ENCODE data around the gene ABR. TPM values are rescaled to one million over a fixed set of nuclear protein-coding genes. Genes with fewer than 3 reads are reported as not detected.
A peak's percentile ranks its signal among the peaks of the same experiment; 100 is the strongest.
"Not testable (repeated sequence)": the region's sequence is repeated elsewhere in the genome, so short reads cannot be mapped to it uniquely, and the experiment has no call there.

Gene ABR
- total RNA-seq, 4 donors from 2014 or later = 78.0 to 208 (median 106) TPM

DNA sequence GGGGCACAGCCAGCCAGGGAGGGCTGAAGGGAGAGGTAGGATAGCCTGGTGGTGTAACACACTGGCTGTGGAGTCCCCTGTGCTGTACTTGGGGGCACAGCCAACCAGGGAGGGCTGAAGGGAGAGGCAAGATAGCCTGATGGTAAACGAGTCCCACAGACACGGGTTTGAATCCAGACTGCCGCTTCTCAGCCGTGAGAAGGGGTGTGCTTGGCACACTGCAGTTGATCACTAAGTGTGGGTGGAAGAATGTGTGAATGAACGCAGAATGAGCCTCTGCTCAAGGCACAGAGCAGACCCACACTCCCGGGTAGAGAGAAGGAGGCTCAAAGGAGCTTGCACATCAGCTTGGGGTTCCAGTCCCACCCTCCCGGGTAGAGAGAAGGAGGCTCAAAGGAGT lies 111.4 kb downstream of the ABR start:
- peaks cover 83% of the 10 kb centered on the region for H3K36me3 ChIP-seq
- whole genome bisulfite sequencing = 85% methylated on average over 7 of the region's 7 CpGs
- H3K4me3 ChIP-seq = no peak overlapping the region
- H3K27me3 ChIP-seq = no peaks in the 10 kb centered on the region
- no peaks in the 10 kb centered on the region for H3K4me1 ChIP-seq
- TF ChIP-seq POLR2AphosphoS5 (IDR thresholded peaks at IDR 0.05) = no peak
- no peaks in the 10 kb centered on the region for H3K9me3 ChIP-seq
- DNase-seq (ENCODE audit: low spot score in 2 of 2) = no peak
- no peak overlapping the region for H3K27ac ChIP-seq

- Histone ChIP-seq H3K27ac (no peak overlapping the region), H3K9me3 (no peaks in the 10 kb centered on the region), H3K4me3 (no peak overlapping the region), H3K27me3 (no peaks in the 10 kb centered on the region), H3K4me1 (no peaks in the 10 kb centered on the region), H3K36me3 (peaks cover 81% of the 10 kb centered on the region)
- no peak for DNase-seq (ENCODE audit: low spot score in 2 of 2)
- TF ChIP-seq POLR2A (IDR thresholded peaks at IDR 0.05) (no peak), EP300 (IDR thresholded peaks at IDR 0.05) (no peak), POLR2AphosphoS5 (IDR thresholded peaks at IDR 0.05) (no peak)
- TF ChIP-seq, protein P1, sequence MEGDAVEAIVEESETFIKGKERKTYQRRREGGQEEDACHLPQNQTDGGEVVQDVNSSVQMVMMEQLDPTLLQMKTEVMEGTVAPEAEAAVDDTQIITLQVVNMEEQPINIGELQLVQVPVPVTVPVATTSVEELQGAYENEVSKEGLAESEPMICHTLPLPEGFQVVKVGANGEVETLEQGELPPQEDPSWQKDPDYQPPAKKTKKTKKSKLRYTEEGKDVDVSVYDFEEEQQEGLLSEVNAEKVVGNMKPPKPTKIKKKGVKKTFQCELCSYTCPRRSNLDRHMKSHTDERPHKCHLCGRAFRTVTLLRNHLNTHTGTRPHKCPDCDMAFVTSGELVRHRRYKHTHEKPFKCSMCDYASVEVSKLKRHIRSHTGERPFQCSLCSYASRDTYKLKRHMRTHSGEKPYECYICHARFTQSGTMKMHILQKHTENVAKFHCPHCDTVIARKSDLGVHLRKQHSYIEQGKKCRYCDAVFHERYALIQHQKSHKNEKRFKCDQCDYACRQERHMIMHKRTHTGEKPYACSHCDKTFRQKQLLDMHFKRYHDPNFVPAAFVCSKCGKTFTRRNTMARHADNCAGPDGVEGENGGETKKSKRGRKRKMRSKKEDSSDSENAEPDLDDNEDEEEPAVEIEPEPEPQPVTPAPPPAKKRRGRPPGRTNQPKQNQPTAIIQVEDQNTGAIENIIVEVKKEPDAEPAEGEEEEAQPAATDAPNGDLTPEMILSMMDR (IDR thresholded peaks at IDR 0.05) = no peak
- WGBS = 76% methylated on average over 10 of the region's 10 CpGs
Measured at GRCh38 chr17:1067282-1067956, 112.4 kb downstream of the ABR start.

GRCh38 chr17:1065416-1065815 lies 114.4 kb downstream of the ABR start:
- DNase-seq (ENCODE audit: low spot score in 2 of 2); H3K27ac ChIP-seq: not testable (repeated sequence)
- peaks cover 76% of the 10 kb centered on the region for H3K36me3 ChIP-seq

DNA sequence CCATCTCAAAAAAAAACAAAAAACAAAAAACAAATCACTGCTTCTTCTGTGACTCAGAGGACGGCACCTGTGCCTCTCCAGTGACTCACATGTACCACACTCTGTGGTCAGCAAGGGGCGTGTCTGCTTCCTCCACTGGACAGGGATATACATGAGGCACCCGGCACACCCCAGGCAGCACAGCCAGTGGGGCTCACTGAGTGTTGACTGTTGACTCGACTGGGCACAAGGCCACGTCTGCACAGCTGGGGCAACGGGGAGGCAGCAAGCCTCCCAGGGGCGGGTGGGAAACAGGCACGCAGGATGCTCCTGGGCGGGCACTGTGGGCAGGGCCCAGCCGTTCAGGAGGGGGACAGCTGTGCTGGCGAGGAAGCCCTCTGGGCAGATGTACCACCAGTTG lies 118.8 kb downstream of the ABR start:
- Histone ChIP-seq H3K4me3 (no peak overlapping the region), H3K27me3 (no peaks in the 10 kb centered on the region), H3K36me3 (peaks cover 70% of the 10 kb centered on the region), H3K27ac (no peak overlapping the region), H3K4me1 (peaks cover under 1% of the 10 kb centered on the region), H3K9me3 (no peaks in the 10 kb centered on the region)
- 58% methylated on average over 4 of the region's 11 CpGs for WGBS
- TF ChIP-seq POLR2A (IDR thresholded peaks at IDR 0.05) (no peak), POLR2AphosphoS5 (IDR thresholded peaks at IDR 0.05) (no peak), EP300 (IDR thresholded peaks at IDR 0.05) (no peak)
- TF ChIP-seq, protein P1 (IDR thresholded peaks at IDR 0.05) = no peak
- DNase-seq (ENCODE audit: low spot score in 2 of 2) = peak in 1 of 2 donors; percentile 87

More at GRCh38 chr17:1065416-1065815, 114.4 kb downstream of the ABR start:
- not testable (repeated sequence) for H3K27me3 ChIP-seq, H3K9me3 ChIP-seq, H3K4me3 ChIP-seq, H3K4me1 ChIP-seq
- 50% methylated on average over 2 of the region's 4 CpGs for WGBS

GRCh38 chr17:1059131-1059795 lies 120.5 kb downstream of the ABR start:
- TF ChIP-seq POLR2A (IDR thresholded peaks at IDR 0.05) = no peak
- no peak for TF ChIP-seq EP300 (IDR thresholded peaks at IDR 0.05)
- TF ChIP-seq POLR2AphosphoS5 (IDR thresholded peaks at IDR 0.05) = no peak
- TF ChIP-seq, protein P1 (IDR thresholded peaks at IDR 0.05) = no peak
- H3K27ac ChIP-seq = no peak overlapping the region
- H3K27me3 ChIP-seq = no peaks in the 10 kb centered on the region
- no peak overlapping the region for H3K4me3 ChIP-seq
- H3K9me3 ChIP-seq = no peaks in the 10 kb centered on the region
- 93% methylated on average over 12 of the region's 12 CpGs for WGBS
- no peak for DNase-seq (ENCODE audit: low spot score in 2 of 2)
- H3K4me1 ChIP-seq = peaks cover 4% of the 10 kb centered on the region
- peaks cover 76% of the 10 kb centered on the region for H3K36me3 ChIP-seq

DNA sequence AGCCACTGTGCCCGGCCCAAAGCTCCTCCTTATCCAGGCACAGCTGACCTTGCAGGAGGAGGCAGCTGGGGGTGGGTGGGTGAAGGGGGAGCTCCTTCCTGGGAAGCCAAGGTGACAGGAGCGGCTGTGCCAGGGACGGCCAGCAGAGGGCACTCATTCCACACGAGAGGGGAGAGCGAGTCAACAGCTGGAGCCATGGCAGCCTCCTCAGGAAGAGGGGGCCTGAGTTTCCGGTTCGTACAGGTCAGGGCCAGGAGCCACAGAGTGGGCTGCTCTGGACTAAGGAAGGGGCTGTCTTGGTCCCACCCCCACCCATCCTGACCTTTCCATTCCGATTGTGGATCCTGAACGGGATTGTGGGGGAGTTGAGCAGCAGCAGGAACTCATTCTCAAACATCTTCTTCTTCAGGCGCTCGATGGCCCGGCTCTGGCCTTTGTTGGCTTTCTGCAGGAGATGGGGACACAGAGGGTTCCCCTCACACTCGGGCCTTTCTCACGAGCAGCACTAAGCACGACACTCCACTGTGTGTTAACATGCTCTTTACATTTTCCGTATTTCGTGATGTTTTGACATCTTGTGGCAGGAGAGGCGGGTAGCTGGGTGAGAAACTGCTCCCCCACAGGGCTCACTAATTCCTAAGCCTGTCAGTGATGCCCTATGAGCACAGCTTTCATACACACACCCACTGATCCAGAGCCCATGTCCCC lies 121.2 kb downstream of the ABR start:
- H3K9me3 ChIP-seq = no peaks in the 10 kb centered on the region
- WGBS = 93% methylated on average over 18 of the region's 18 CpGs
- TF ChIP-seq POLR2A (IDR thresholded peaks at IDR 0.05) (no peak), EP300 (IDR thresholded peaks at IDR 0.05) (no peak), POLR2AphosphoS5 (IDR thresholded peaks at IDR 0.05) (no peak)
- TF ChIP-seq, protein P1 (IDR thresholded peaks at IDR 0.05) = peak in 1 of 2 donors; percentile 39
- no peak for DNase-seq (ENCODE audit: low spot score in 2 of 2)
- no peaks in the 10 kb centered on the region for H3K27me3 ChIP-seq
- H3K27ac ChIP-seq = no peak overlapping the region
- peaks cover 4% of the 10 kb centered on the region for H3K4me1 ChIP-seq
- H3K36me3 ChIP-seq = peaks cover 80% of the 10 kb centered on the region
- H3K4me3 ChIP-seq = no peak overlapping the region

Data from suprapubic skin (tissue), 4 donors.